GM21529 (cell line): ENCODE measurements around the gene SBF2.
"Not testable (repeated sequence)": the region's sequence is repeated elsewhere in the genome, so short reads cannot be mapped to it uniquely, and the experiment has no call there.

Experiments used
- ATAC-seq: cut with Tn5 transposase; IDR thresholded peaks from one replicate; pipeline ENCODE4 v1.9.1; 2021; ENCODE audit not compliant: unreplicated experiment

SBF2 gene

DNA sequence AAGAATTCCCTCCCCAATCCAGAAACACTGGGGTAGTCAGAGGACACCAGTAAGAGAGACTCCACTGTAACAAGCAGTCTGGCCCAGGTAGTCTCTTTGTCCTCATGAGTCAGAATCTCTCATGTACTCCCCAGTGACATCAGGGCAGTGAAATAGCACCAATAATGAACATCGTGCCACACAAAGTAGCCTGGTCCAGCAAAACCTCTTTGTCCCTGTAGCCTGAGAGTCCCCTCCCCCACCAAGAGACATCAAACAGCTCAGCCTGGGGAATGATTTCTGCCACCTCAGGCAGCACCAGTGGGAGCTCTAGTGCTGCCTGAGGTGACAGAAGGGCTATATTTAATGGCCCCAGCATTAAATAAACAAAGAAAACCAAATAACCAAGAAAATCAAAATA, 88.1 kb downstream of the SBF2 start:
- ATAC-seq = no peak

GRCh38 chr11:10204021-10204420, 90.0 kb downstream of the SBF2 start:
- no peak for ATAC-seq

- ATAC-seq = no peak
These were observed 92.7 kb downstream of the SBF2 start for GRCh38 chr11:10201343-10201742.

DNA sequence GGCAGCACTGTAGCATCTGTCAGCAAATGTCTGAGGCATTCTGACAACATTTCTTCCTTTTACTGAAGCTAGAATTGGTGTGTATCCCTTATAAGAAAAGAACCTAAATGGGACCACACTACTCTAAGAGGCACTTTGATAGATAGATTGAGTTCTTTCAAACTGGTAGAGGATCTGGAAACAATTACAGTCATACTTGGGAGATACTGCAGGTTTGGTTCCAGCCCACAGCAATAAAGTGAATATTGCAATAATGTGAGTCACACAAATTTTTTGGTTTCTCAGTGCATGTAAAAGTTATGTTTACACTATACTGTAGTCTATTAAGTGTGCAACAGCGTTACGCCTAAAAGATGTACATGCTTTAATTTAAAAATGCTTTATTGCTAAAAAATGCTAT, 96.9 kb downstream of the SBF2 start:
- no peak for ATAC-seq

DNA sequence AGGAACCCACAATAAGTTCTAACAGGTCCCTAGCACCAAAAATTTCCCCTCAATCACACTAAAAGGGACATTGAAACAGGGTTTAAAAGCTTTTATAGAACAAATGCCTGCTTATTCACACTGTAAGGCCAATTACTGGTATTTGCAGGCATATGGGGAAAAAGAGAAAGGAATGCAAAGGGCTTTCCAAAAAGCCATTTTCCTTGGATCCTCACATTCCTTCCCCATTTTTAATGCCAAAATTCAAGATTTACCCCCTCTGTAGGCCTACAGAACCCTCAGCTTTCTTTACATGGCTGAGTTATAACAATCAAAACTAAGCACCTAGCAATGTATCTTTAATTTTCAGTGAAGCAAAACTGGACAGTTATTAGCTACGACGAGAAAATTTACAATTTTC, 102.0 kb downstream of the SBF2 start:
- no peak for ATAC-seq

GRCh38 chr11:10181811-10182210, 112.2 kb downstream of the SBF2 start:
- ATAC-seq = no peak

DNA sequence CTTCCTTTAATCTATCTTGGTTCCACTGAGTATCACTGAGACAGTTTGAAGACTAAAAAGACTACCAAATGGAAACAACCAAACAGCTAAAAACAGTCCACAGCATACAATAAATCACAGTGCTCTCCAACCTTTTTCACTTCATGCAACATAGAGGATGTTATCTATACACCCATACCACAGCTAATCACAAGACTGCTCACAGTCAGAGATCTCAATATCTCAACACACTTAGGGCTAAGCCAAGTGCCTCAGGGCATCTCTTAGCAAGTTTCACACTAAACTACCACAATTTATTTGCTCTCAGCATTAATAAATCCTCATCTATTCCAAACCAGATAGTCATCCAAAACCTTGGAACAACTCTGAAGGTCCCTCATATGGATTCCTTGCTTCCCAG, 129.4 kb downstream of the SBF2 start:
- ATAC-seq = no peak

DNA sequence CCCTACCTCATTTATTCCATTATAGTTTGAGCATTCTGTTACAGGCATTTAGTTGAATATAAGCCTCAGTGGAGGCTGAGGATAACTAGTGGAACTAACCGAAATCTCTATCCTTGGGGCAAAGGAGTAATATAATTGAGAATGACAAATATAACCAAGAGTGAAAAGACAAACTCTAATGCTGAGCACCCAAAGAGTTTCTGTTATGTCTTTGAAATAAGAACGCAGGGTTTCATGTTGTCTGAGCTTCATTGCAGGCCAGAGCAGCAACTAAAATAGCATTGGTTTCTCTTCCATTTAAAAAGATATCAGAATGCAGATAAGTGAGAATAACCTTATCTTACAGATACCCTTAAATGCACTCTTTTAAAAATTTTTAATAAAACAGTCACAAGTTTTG, 131.8 kb downstream of the SBF2 start:
- no peak for ATAC-seq

GRCh38 chr11:10160350-10160749, 133.7 kb downstream of the SBF2 start:
- no peak for ATAC-seq

DNA sequence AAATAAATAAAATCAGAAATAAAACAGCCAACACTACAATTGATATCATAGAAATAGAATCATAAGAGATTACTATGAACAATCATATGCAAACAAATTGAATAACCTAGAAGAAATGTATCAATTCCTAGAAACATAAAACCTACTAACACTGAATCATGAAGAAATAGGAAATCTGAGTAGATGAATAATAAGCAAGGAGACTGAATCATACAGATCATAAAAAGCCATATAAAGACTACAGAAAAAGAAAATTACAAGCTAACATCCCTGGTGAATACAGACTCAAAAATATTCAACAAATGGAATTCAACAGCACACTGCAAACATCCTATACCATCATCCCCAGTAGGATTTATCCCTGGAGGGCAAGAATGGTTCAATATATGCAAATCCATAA, 135.6 kb downstream of the SBF2 start:
- ATAC-seq = no peak

DNA sequence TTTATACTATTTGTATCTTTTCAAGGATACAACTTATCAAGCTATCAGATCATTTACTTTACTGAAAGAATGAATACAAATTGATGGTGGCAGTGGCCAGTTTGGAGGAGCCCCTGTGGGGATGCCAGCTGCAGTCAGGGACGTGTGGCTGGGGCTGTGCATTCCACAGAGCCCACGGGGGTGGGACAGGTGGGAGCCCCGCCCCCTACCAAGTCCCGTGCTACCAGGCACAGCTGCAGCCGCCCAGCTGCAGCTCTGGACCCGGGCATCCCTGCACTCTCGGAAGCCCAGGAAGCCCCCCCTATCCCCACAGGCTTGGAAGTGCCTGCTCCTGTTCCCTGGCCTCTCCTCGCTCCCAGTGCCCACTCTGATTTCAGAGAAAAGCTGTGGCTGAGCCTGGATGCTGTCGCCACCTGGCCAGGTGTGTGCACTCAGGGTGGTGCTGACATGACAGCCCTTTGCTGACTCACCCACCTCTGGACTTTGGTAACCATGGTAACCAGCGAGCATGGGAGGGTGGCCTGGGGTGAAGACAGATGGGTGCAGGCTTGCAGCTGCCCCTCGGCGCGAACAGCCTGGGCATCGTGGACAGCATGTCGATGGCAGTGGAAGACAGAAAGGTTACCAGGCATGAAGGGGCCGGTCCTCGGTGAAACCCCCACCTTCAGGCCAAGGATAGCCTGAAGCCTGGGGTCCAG, 138.1 kb downstream of the SBF2 start:
- ATAC-seq = no peak

GRCh38 chr11:10150800-10151199, 143.2 kb downstream of the SBF2 start:
- ATAC-seq = no peak

- no peak for ATAC-seq
These were observed 144.5 kb downstream of the SBF2 start for GRCh38 chr11:10149553-10149952.

- no peak for ATAC-seq
These were observed 146.8 kb downstream of the SBF2 start for GRCh38 chr11:10147195-10147594.

DNA sequence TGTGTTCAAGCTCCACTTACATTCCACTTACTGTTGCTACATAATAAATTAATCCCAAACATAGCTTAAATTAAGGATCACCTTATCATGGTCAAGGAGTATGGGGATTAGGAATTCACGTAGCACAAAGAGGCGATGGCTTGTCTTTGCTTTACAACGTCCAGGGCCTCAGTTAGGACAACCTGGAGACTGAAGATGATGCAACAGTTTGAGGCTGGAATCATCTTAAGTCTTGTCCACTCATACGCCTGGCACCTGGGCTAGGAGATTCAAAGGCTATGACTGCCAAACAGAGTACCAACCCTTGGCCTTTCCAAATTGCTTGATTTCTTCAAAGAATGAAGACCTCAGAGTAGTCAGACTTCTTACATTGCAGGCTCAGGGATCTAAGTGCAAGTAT, 149.1 kb downstream of the SBF2 start:
- no peak for ATAC-seq

GRCh38 chr11:10139656-10140055, 154.4 kb downstream of the SBF2 start:
- no peak for ATAC-seq

DNA sequence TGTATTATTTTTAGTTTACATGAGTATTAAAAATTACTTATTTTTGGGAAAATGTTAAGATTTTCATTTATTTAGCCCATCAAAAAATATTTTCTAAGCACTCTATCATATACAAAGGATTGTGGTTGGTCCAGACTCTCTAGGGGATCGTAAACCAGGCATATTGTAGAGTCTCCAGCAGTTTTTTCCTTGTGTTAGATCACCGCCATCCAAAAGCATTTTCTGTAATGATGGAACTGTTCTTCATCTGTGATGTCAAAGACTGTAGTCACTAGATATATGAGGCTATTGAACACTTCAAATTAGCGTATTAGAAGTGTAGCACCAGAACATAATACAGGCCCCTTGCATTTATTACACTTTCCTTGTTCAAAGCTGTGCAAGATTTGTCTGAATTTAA, 154.9 kb downstream of the SBF2 start:
- no peak for ATAC-seq

DNA sequence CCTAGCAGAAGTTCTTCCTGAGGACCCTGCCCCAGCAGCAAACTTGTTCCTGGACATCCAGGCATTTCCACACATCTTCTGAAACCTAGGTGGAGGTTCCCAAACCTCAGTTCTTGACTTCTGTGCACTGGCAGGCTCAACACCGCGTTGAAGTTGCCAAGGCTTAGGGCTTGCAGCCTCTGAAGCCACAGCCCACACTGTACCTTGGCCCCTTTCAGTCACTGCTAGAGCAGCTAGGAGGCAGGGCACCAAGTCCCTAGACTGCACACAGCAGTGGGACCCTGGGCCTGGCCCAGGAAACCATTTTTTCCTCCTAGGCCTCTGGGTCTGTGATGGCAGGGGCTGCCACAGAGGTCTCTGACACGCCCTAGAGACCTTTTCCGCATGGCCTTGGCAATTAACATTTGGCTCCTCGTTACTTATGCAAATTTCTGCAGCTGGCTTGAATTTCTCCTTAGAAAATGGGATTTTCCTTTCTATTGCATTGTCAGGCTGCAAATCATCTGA, 159.0 kb downstream of the SBF2 start:
- ATAC-seq = no peak

DNA sequence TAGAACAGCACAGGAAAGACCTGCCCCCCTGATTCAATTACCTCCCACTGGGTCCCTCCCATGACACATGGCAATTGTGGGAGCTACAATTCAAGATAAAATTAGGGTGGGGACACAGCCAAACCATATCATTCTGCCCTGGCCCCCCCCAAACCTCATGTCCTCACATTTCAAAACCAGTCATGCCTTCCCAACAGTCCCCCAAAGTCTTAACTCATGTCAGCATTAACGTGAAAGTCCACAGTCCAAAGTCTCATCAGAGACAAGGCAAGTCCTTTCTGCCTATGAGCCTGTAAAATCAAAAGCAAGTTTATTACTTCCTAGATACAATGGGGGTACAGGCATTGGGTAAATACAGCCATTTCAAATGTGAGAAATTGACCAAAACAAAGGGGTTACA, 159.8 kb downstream of the SBF2 start:
- not testable (repeated sequence) for ATAC-seq

DNA sequence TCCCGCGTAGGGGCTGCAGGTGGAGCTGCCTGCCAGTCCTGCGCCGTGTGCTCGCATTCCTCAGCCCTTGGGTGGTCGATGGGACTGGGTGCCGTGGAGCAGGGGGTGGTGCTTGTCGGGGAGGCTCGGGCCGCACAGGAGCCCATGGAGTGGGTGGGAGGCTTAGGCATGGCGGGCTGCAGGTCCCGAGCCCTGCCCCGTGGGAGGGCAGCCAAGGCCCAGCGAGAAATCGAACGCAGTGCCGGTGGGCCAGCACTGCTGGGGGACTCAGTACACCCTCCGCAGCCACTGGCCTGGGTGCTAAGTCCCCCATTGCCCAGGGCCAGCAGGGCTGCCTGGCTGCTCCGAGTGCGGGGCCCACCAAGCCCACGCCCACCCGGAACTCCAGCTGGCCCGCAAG, 160.8 kb downstream of the SBF2 start:
- ATAC-seq = not testable (repeated sequence)

DNA sequence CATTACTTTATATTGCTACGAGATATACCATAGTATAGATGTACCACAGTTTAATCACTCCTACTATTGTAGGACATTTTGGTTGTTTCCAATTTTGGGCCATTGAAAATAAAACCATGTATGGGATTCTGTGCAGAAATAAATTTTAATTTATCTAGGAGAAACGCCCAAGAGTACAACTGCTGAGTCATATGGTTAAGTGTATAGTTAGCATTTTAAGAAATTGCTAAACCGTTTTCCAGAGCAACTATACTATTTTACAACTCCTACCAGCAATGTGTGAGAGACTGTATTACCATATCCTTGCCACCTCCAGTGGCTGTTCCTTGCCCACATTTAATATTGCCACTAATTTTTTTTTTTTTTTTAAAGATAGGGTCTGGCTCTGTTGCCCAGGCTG, 163.1 kb downstream of the SBF2 start:
- no peak for ATAC-seq

- ATAC-seq = not testable (repeated sequence)
These were observed 164.8 kb downstream of the SBF2 start for GRCh38 chr11:10129184-10129583.

GRCh38 chr11:10125522-10126133, 168.4 kb downstream of the SBF2 start:
- ATAC-seq = no peak
